NCI-H2081 treated with DMSO at 0.1 percent for 48 hours (cell line): ENCODE measurements around the gene SH2D7.
"Not testable (repeated sequence)": the region's sequence is repeated elsewhere in the genome, so short reads cannot be mapped to it uniquely, and the experiment has no call there.

Experiments
- DNase-seq: peaks from one replicate; lab custom pipeline; 2025; lab: John Stamatoyannopoulos, UW

The SH2D7 gene

GRCh38 chr15:78142332-78142731 lies 50.0 kb downstream of the SH2D7 start:
- DNase-seq = no peak

- no peak for DNase-seq
Observed at GRCh38 chr15:78146425-78147154, 54.2 kb downstream of the SH2D7 start.

GRCh38 chr15:78147566-78147965 lies 55.2 kb downstream of the SH2D7 start:
- no peak for DNase-seq

- no peak for DNase-seq
Observed at GRCh38 chr15:78148392-78149067, 56.2 kb downstream of the SH2D7 start.

GRCh38 chr15:78149068-78149804 lies 56.9 kb downstream of the SH2D7 start, which contains the start of gene IDH3A:
IDH3A (plus strand) TSS chr15:78149362; CDS start chr15:78149404, 42 bp downstream.
- peak; percentile 81 for DNase-seq

GRCh38 chr15:78149805-78150751 lies 57.7 kb downstream of the SH2D7 start:
- DNase-seq = no peak

GRCh38 chr15:78151075-78151474 lies 58.7 kb downstream of the SH2D7 start:
- DNase-seq = not testable (repeated sequence)
